ENCODE data around the gene WDFY2. TPM values are rescaled to one million over a fixed set of nuclear protein-coding genes. Genes with fewer than 3 reads are reported as not detected.
A peak's percentile ranks its signal among the peaks of the same experiment; 100 is the strongest.

WDFY2 gene
- polyA plus RNA-seq, 3 donors: 6.5 to 40.1 (median 9.1) TPM

- no peak overlapping the region for H2AFZ ChIP-seq (ENCODE audit: insufficient read depth, low read depth, low read length, poor library complexity, severe bottlenecking)
- H4K20me1 ChIP-seq (ENCODE audit: insufficient read depth, low read length): peaks cover 97% of the 10 kb centered on the region
- H3K4me1 ChIP-seq (ENCODE audit: control insufficient read depth in 1 of 2, insufficient read depth in 2 of 2, low read length in 2 of 2): peaks cover 0 to 10% of the 10 kb centered on the region in 2 donors
- TF ChIP-seq CTCF (IDR thresholded peaks at IDR 0.05): no peak
- intact Hi-C loops (cut with micrococcal nuclease): no loop called here
- peaks cover 18 to 35% of the 10 kb centered on the region in 2 donors for H3K36me3 ChIP-seq (replicated peaks in 1 of 2; ENCODE audit: control insufficient read depth in 1 of 2, insufficient read depth in 2 of 2, low read length in 2 of 2)
- H3K27me3 ChIP-seq (ENCODE audit: control insufficient read depth in 2 of 2, insufficient read depth in 2 of 2, low read length in 2 of 2): no peaks in the 10 kb centered on the region
- peak overlapping the region in 1 of 2 donors; percentile 37 for H3K27ac ChIP-seq (ENCODE audit: low read depth in 1 of 2, low read length in 2 of 2)
- peaks cover 13% of the 10 kb centered on the region for H3K4me1 Mint-ChIP-seq
- H3K79me2 ChIP-seq (ENCODE audit: insufficient read depth, low read length): peaks cover 100% of the 10 kb centered on the region
- no peaks in the 10 kb centered on the region for H3K9me3 ChIP-seq (replicated peaks in 1 of 2; ENCODE audit: control insufficient read depth in 1 of 2, insufficient read depth in 1 of 2, low read length in 2 of 2)
- no peak overlapping the region for H3K4me2 ChIP-seq (replicated peaks; ENCODE audit: extremely low read depth, low read length, poor library complexity, severe bottlenecking)
- DNase-seq: no peak
- peaks cover 31 to 38% of the 10 kb centered on the region in 2 donors for H3K36me3 Mint-ChIP-seq
- 100% methylated on average over 1 of the region's 3 CpGs for WGBS (ENCODE audit: insufficient coverage)
- H3K4me3 ChIP-seq (replicated peaks in 1 of 3; ENCODE audit: low read depth in 2 of 3, low read length in 3 of 3): no peak overlapping the region
- H3K27ac Mint-ChIP-seq: peak overlapping the region in 6 of 7 donors; percentile 23 to 88 (median 48)
- no peak overlapping the region for H3K9ac ChIP-seq (ENCODE audit: insufficient read depth, low read length, poor library complexity, severe bottlenecking)
- peaks cover 0 to 3% (median 0%) of the 10 kb centered on the region in 7 donors for H3K9me3 Mint-ChIP-seq
- peaks cover 0 to 2% (median 0%) of the 10 kb centered on the region in 3 donors for H3K27me3 Mint-ChIP-seq (ENCODE audit: low read depth in 3 of 3)
- no peak overlapping the region for H3K4me3 Mint-ChIP-seq
Measured at GRCh38 chr13:51675877-51676276, 91.6 kb downstream of the WDFY2 start.

GRCh38 chr13:51676739-51677138 lies 92.5 kb downstream of the WDFY2 start:
- H4K20me1 ChIP-seq (ENCODE audit: insufficient read depth, low read length): peaks cover 95% of the 10 kb centered on the region
- H3K4me3 Mint-ChIP-seq: no peak overlapping the region
- no CpG with 5 or more reads among the region's 3 CpGs for WGBS (ENCODE audit: insufficient coverage)
- H3K27me3 ChIP-seq (ENCODE audit: control insufficient read depth in 2 of 2, insufficient read depth in 2 of 2, low read length in 2 of 2): no peaks in the 10 kb centered on the region
- H3K27ac Mint-ChIP-seq: peak overlapping the region in 1 of 7 donors; percentile 61
- H3K9me3 ChIP-seq (replicated peaks in 1 of 2; ENCODE audit: control insufficient read depth in 1 of 2, insufficient read depth in 1 of 2, low read length in 2 of 2): no peaks in the 10 kb centered on the region
- peaks cover 34% of the 10 kb centered on the region in 2 donors for H3K36me3 Mint-ChIP-seq
- H3K9me3 Mint-ChIP-seq: no peaks in the 10 kb centered on the region
- H3K27ac ChIP-seq (ENCODE audit: low read depth in 1 of 2, low read length in 2 of 2): no peak overlapping the region
- no peak for DNase-seq
- H3K27me3 Mint-ChIP-seq (ENCODE audit: low read depth in 3 of 3): peaks cover 0 to 2% (median 0%) of the 10 kb centered on the region in 3 donors
- no peak overlapping the region for H2AFZ ChIP-seq (ENCODE audit: insufficient read depth, low read depth, low read length, poor library complexity, severe bottlenecking)
- H3K4me3 ChIP-seq (replicated peaks in 1 of 3; ENCODE audit: low read depth in 2 of 3, low read length in 3 of 3): no peak overlapping the region
- peaks cover 23 to 41% of the 10 kb centered on the region in 2 donors for H3K36me3 ChIP-seq (replicated peaks in 1 of 2; ENCODE audit: control insufficient read depth in 1 of 2, insufficient read depth in 2 of 2, low read length in 2 of 2)
- peaks cover 0 to 10% of the 10 kb centered on the region in 2 donors for H3K4me1 ChIP-seq (ENCODE audit: control insufficient read depth in 1 of 2, insufficient read depth in 2 of 2, low read length in 2 of 2)
- H3K4me1 Mint-ChIP-seq: peaks cover 16% of the 10 kb centered on the region
- no peak for TF ChIP-seq CTCF (IDR thresholded peaks at IDR 0.05)
- H3K4me2 ChIP-seq (replicated peaks; ENCODE audit: extremely low read depth, low read length, poor library complexity, severe bottlenecking): no peak overlapping the region
- H3K9ac ChIP-seq (ENCODE audit: insufficient read depth, low read length, poor library complexity, severe bottlenecking): no peak overlapping the region
- H3K79me2 ChIP-seq (ENCODE audit: insufficient read depth, low read length): peaks cover 99% of the 10 kb centered on the region
- intact Hi-C loops (cut with micrococcal nuclease): no loop called here
